HG03097 (cell line): ENCODE results near the gene MELK.
"Not testable (repeated sequence)": the region's sequence is repeated elsewhere in the genome, so short reads cannot be mapped to it uniquely, and the experiment has no call there.

Experiments
- ATAC-seq: cut with Tn5 transposase; IDR thresholded peaks from one replicate; pipeline ENCODE4 v1.9.1; 2021; ENCODE audit not compliant: unreplicated experiment, low FRiP score

MELK gene

DNA sequence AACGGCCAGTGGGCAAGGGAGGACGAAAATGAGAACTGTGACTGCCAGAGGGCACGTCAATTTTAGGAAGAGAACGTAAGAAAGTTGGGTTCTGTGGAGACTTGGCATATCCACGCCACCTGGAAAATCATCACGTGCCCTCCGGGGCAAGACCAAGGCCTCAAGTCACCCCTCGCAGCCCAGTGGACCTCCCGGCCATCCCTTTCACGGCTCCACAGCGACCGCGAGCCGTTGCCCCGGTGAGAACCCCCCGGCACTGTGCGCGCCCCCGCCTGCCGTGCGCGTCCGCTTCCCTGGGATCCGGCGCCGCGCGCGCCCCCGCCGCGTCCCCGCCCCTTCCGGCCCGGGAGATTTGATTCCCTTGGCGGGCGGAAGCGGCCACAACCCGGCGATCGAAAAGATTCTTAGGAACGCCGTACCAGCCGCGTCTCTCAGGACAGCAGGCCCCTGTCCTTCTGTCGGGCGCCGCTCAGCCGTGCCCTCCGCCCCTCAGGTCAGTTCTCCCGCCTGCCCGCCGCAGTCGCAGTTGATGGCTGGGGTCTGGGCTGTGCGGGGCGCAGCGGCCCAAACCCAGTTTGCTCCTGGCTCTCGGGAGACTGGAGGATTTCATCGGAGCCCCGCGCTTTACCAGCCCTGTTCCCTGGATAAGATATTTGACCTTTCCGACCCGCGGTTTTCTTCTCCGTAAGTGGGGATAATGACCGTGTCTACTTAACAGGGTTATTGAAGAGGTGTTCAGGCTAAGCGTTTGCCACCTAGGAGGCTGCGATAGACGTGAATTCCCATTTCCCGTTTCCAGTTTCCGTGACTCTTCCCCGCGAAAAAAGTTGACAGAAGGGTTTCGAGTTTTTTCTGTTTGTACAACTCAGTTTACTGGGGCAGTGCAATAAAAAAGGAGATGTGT, at the start of gene MELK:
Gene MELK (plus strand): TSS at position 381 of the 904 bp plus-strand sequence. CDS start 8,787 bp downstream, outside the sequence.
- peak; percentile 68 for ATAC-seq

DNA sequence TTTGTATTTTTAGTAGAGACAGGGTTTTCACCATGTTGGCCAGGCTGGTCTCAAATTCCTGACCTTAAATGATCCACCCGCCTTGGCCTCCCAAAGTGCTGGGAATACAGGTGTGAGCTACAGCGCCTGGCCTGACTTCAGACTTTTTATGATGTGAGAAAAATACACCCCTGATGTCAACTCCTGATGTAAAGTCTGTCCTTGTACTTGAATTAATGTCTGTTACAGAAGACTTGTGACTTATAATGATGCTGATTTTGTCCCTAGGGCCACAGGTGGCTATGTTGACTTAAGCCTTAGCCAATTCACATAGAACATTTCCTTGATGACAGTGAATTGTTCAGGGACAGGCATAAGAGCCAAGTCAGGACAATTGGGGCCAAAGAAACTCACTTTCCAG, 42.5 kb upstream of the MELK start:
- ATAC-seq: no peak

DNA sequence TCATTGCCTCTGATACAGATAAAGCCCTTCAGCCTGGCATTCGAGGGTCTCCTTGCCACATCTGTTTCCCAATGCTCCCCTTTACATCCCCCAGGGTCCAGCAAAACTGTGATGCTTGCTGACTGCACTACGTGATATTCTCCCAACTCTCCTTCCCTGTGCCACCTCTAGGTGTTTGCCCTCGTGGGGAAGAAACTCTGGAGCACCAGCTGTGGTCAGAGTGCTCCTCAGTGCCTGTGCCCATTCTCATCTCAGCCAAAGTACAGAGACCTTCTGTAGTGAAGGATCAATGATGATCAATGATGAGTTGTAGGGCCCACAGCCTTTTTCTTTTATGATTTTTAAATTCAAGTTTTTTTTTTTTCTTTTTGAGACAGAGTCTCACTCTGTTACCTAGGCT, 40.3 kb upstream of the MELK start:
- no peak for ATAC-seq

DNA sequence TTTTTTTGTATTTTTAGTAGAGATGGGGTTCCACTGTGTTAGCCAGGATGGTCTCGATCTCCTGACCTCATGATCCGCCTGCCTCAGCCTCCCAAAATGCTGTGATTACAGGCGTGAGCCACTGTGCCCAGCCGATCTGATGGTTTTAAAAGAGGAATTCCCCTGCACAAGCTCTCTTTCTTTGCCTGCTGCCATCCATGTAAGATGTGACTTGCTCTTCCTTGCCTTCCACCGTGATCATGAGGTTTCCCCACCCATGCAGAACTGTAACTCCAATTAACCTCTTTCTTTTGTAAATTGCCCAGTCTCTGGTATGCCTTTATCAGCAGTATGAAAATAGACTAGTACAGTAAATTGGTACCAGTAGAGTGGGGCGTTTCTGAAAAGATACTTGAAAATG, 39.0 kb upstream of the MELK start:
- not testable (repeated sequence) for ATAC-seq

DNA sequence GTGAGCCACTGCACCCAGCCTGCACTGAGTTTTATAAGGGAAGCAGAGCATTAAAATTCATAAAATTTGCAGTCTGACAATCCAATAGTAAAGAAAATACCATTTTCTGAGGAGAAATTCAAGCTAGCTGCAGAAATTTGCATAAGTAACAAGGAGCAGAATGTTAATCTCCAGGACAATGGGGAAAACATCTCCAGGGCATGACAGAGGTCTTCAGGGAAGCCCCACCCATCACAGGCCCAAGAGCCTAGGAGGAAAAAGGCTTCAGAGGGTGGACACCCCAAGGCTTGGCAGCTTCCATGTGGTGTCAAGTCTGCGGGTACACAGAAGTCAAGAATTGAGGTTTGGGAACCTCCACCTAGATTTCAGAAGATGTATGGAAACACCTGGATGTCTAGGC, 37.6 kb upstream of the MELK start:
- no peak for ATAC-seq

DNA sequence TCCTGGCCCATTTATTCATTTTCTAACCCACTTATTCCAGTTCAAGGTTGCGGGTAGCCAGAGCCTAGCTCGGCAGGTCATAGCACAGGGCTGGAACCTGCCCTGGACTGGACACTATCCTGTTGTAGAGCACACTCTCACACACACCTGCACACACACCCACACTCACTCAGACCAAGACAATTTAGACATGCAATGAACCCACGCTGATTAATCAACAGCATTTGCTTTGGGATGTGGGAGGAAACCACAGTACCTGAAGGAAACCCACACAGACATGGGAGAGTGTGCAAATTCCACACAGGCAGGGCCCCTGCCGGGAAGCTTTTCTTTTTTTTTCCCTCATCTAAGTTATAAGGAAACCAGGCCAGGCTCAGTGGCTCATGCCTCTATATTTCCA, 34.8 kb upstream of the MELK start:
- no peak for ATAC-seq

DNA sequence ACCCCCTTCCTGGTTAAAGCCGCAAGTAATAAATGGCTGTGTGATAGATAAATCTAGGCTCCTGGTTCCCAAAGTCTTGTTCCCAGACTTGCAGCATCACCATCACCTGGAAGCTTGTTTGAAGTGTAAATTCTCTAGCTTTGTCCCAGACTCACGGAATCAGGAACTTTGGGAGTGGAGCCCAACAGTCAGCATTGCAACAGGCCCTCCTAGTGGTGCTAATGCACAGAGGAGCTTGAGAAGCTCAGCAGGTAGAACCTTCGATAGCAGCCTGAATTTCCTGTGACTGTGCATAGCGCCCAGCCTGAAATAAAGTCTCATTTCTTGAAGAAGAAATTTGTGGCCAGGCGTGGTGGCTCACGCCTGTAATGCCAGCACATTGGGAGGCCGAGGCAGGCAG, 30.3 kb upstream of the MELK start:
- ATAC-seq: no peak

DNA sequence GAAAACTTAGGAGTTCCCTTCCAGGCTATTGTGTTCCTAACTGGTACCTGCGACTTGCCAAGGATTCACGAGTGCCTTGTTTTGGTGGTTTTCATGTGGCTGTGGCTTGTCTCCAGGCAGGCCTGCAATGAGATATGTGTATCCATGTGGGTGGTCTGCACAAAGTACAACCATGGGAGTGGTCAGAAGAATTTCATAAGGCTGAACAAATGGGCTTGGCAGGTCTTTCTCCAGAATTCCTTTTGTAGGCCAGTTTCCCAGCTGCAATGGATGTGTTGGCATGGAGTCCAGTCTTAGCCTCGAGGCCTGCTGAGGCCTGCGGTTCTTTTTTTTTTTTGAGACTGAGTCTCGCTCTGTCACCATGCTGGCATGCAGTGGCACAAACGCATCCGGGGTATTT, 28.8 kb upstream of the MELK start:
- ATAC-seq: no peak

DNA sequence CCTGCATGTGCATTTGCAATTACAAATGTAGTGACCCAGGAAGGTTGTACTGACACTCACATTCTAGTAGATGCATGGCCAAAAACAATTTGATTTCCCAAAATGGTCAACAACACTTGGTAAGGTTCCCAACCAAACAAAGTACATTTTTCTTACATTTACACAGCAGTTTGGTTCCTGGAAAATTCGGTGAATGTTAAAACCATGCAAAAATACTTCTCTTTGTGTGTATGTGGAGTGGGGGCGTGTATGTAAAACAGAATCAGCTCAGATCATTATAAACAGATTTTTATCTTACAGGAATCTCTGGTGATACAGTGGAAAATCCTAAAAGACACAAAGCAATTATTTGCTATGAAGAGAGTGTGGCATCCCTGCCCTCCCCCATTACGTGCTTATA, 25.1 kb upstream of the MELK start:
- no peak for ATAC-seq

DNA sequence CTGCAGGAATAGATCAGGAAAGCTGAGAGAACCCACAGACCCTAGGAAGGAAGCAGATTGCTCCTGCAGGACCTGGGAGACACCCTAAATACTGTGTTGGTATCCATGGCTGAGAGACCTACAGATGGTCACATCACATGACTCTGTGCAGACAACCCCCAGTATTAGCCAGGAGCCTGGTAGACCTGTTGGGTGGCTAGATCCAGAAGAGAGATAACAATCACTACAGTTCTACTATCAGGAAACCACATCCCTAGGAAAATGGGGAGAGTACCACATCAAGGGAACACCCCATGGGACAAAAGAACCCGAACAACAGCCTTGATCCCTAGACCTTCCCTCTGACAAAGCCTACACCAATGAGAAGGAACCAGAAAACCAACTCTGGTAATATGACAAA, 24.2 kb upstream of the MELK start:
- no peak for ATAC-seq

DNA sequence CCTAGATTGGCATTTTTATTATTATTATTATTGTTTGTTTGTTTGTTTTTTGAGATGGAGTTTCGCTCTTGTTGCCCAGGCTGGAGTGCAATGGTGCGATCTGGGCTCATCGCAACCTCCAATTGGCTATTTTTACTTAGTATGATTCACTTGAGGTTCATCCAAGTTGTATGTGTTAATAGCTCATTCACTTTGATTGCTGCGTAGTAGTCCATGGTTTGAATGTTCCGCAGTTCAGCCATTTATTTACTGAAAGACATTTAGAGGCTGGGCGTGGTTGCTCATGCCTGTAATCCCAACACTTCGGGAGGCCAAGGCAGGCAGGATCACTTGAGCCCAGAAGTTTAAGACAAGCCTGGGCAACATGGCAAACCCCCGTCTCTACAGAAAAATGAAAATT, 22.6 kb upstream of the MELK start:
- no peak for ATAC-seq

DNA sequence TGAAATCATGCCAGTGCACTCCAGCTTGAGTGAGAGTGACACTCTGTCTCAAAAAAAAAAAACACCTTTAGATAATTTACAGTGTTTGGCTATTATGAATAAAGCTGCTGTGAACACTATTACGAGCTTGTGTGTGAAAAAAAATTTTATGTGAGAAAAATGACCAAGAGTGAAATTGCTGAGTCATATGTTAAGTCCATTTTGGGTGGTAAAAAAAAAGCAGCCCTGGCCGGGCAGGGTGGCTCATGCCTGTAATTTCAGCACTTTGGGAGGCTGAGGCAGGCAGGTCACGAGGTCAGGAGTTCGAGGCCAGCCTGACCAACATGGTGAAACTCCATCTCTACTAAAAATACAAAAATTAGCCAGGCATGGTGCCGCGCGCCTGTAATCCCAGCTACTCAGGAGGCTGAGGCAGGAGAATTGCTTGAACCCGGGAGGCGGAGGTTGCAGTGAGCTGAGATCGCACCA, 22.0 kb upstream of the MELK start:
- not testable (repeated sequence) for ATAC-seq

DNA sequence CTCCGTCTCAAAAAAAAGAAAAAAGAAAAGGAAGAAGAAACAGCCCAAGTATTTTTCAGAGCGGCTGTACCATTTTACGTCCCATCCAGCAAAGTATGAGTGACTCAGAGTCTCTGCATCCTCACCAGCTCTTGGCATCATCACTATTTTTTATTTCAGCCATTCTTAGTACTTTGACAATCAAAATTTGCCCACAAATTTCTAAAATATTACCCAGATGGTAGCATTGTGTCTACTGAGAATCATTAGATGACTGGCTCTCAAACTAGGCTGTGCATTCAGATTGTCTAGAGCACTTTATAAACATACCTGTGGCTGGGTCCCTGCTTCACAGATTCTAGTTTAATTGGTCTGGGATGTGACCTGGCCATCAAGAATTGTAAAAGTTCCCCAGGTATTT, 21.6 kb upstream of the MELK start:
- ATAC-seq: no peak

DNA sequence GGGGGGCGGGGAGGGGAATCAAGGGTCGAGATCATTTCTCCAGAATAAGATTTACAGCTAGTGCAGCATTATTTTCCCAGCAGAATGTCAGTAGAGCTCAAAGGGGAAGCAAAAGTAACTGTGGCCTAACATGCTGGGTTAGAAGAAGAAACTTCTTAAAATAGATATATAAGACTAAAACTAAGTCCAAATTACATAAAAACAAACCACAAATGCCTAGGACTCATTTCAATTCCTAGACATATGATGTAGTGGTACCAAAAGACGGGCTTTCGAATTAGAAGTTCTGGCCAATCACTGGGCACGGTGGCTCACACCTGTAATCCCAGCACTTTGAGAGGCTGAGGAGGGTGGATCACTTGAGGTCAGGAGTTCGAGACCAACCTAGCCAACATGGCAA, 20.8 kb upstream of the MELK start:
- ATAC-seq: no peak

DNA sequence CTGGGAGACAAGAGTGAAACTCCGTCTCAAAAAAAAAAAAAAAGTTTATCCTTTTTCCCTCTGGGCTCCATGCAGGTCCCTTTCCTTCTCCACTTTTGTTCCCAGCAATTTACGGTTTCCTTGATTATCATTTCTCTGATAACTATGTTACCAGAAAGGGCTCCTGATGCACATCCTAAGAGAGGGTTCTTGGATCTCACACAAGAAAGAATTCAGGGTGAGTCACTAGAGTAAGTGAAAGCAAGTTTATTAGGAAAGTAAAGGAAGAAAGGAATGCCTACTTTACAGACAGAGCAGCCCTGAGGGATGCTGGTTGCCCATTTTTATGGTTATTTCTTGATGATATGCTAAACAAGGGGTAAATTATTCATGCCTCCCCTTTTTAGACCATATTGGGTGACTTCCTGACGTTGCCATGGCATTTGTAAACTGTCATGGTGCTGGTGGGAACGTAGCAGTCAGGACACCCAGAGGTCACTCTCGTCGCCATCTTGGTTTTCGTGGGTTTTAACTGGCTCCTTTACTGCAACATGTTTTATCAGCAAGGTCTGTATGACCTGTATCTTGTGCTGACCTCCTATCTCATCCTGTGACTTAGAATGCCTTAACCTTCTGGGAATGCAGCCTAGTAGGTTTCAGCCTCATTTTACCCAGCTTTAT, 13.5 kb upstream of the MELK start:
- ATAC-seq: no peak

DNA sequence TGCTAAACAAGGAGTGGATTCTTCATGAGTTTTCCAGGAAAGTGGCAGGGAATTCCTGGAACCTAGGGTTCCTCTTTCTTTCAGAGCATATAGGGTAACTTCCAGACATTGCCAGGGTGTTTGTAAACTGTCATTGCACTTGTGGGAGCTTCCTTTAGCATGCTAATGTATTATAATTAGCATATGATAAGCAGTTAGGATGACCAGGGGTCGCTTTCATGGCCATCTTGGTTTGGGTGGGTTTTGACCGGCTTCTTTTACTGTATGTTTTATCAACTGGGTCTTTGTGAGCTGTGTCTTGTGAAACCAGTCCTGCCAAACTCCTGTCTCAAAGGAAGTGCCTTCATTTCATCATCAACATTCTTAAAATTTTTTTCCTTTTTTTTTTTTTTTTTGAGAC, 11.9 kb upstream of the MELK start:
- ATAC-seq: no peak

DNA sequence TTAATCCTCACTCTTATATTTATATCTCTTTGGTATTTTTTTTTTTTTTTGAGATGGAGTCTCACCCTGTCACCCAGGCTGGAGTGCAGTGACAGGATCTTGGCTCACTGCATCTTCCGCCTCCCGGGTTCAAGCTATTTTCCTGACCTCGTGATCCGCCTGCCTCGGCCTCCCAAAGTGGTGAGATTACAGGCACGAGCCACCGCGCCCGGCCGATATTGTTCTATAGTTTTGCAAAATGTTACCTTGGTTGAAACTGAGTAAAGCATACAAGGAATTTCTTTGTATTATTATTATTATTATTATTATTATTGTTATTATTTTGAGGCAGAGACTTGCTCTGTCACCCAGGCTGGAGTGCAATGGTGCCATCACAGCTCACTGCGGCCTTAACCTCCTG, 9.9 kb upstream of the MELK start:
- not testable (repeated sequence) for ATAC-seq

DNA sequence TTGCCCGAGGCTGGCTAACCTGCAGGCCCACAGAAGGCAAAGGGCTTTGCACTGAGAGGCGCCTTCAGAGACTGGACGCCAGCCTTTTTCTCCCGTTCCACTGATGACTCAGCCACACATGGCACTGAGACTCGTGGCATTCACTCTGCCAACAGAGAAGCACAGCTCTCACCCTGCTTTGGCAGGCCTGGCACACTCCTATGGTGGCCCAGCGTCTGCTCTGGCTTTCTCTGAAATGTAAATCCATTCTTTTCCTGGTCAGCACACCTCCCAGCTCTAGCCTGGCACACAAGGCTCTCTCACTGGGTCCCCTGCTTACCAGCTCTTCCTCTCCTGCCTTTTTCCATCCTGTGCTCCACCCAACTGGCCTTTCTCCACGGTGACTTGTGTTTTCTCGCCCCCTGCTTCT, 5.9 kb upstream of the MELK start:
- no peak for ATAC-seq

DNA sequence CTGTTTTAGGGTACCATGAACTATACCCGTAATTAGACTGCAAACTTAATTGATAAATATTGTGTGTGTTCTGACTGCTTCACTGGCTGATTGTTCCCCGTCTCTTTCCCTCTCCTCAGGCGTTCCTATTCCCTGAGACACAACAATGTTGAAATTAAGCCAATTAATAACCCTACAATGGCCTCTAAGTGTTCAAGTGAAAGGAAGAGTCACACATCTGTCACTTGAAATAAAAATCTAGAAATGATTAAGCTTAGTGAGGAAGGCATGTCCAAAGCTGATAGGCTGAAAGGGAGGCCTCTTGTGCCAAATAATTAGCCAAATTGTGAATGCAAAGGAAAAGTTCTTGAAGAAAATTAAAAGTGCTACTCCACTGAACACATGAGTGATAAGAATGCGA, 4.0 kb upstream of the MELK start:
- not testable (repeated sequence) for ATAC-seq

DNA sequence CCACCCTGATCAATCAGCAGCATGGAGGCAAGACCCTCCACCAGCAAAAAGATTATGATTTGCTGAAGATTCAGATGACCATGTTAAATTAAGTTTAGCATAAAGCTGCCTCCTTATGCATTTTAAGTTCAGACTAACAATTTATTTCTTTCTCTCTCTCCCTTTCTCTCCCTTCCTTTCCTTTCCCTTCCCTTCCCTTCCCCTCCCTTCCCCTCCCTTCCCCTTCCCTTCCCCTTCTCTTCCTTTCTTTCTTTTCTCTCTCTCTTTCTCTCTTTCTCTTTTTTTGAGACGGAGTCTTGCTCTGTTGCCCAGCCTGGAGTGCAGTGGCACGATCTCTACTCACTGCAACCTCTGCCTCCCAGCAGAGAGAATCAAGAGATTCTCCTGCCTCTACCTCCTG, 1.4 kb upstream of the MELK start:
- ATAC-seq: no peak

DNA sequence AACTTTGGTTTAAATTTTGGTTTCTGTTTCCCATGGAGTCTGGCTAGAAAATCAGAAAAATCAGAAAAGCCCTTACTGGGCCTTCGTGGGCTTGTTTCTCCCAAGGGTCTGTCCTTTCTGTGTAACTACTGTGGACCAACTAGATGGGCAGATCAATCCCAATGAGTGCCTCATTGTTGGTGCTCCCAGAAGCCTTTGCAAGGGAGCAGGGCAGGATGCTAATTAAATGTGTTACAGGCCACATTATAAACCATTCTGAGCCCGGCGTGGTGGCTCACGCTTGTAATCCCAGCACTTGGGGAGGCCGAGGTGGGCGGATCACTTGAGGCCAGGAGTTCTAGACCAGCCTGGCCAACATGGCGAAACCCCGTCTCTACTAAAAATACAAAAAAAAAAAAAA, 1.4 kb downstream of the MELK start:
- not testable (repeated sequence) for ATAC-seq

DNA sequence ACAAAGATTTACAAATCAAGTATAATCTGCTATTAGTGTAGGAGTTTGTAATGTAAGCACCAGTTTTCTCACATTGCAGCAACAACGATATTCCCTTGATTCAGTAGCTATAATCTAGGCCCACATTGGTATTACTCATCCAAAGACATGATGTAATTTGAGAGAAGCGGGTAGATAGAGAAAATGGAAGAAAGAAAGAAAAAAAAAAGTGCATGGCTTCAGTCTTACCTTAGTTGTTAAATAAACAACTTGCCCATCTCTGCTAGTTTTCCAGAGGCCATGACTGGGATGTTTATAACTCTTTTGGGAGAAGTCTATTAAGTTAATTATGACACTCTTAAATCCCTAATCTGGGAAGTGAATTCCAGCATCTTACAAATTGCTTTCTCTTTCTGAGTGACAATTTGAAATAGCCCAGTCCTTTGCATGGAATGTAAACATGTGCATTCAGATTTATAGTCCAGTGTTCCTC, 2.8 kb downstream of the MELK start:
- ATAC-seq: no peak
